ENCODE data around the gene SNED1.

The SNED1 gene

DNA sequence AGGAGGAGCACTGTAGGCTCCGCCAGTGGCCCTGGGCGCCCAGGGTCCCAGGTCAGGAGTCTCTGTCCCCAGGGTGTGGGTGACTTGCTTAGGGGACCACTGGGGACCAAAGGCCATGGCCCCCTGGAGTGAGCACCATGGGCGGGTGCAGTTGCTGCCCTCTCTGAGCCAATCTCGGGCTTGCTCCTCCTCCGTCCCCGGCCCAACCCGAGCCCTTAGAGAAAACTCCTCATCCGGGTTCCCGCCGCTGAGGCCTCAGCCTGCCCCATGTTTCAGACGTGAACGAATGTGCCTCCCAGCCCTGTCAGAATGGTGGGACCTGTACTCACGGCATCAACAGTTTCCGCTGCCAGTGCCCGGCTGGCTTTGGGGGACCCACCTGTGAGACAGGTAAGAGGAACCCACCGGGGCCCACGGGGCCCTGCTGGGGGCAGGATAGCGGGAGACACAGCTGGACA lies 38.6 kb downstream of the SNED1 start:
- H3K27ac ChIP-seq (replicated peaks) = no peak overlapping the region
- no peak for TF ChIP-seq SPI1 (IDR thresholded peaks at IDR 0.05; ENCODE audit: borderline replicate concordance, low read depth)
- TF ChIP-seq, protein P1, sequence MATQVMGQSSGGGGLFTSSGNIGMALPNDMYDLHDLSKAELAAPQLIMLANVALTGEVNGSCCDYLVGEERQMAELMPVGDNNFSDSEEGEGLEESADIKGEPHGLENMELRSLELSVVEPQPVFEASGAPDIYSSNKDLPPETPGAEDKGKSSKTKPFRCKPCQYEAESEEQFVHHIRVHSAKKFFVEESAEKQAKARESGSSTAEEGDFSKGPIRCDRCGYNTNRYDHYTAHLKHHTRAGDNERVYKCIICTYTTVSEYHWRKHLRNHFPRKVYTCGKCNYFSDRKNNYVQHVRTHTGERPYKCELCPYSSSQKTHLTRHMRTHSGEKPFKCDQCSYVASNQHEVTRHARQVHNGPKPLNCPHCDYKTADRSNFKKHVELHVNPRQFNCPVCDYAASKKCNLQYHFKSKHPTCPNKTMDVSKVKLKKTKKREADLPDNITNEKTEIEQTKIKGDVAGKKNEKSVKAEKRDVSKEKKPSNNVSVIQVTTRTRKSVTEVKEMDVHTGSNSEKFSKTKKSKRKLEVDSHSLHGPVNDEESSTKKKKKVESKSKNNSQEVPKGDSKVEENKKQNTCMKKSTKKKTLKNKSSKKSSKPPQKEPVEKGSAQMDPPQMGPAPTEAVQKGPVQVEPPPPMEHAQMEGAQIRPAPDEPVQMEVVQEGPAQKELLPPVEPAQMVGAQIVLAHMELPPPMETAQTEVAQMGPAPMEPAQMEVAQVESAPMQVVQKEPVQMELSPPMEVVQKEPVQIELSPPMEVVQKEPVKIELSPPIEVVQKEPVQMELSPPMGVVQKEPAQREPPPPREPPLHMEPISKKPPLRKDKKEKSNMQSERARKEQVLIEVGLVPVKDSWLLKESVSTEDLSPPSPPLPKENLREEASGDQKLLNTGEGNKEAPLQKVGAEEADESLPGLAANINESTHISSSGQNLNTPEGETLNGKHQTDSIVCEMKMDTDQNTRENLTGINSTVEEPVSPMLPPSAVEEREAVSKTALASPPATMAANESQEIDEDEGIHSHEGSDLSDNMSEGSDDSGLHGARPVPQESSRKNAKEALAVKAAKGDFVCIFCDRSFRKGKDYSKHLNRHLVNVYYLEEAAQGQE (IDR thresholded peaks at IDR 0.05; ENCODE audit: insufficient replicate concordance, low read depth) = no peak
- no peak for TF ChIP-seq POLR2AphosphoS5 (IDR thresholded peaks at IDR 0.05; ENCODE audit: low read depth)
- TF ChIP-seq, protein P2, sequence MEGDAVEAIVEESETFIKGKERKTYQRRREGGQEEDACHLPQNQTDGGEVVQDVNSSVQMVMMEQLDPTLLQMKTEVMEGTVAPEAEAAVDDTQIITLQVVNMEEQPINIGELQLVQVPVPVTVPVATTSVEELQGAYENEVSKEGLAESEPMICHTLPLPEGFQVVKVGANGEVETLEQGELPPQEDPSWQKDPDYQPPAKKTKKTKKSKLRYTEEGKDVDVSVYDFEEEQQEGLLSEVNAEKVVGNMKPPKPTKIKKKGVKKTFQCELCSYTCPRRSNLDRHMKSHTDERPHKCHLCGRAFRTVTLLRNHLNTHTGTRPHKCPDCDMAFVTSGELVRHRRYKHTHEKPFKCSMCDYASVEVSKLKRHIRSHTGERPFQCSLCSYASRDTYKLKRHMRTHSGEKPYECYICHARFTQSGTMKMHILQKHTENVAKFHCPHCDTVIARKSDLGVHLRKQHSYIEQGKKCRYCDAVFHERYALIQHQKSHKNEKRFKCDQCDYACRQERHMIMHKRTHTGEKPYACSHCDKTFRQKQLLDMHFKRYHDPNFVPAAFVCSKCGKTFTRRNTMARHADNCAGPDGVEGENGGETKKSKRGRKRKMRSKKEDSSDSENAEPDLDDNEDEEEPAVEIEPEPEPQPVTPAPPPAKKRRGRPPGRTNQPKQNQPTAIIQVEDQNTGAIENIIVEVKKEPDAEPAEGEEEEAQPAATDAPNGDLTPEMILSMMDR (IDR thresholded peaks at IDR 0.05; ENCODE audit: insufficient read depth, low read length) = no peak
- no peak for TF ChIP-seq GABPA (IDR thresholded peaks at IDR 0.05; ENCODE audit: low read depth)
- H3K27me3 ChIP-seq (ENCODE audit: insufficient read depth, poor library complexity, severe bottlenecking) = peaks cover 23% of the 10 kb centered on the region
- H3K4me3 ChIP-seq (replicated peaks; ENCODE audit: insufficient read depth, low read length) = no peak overlapping the region
- DNase-seq (ENCODE audit: low read depth in 1 of 2, low spot score in 1 of 2) = no peak

DNA sequence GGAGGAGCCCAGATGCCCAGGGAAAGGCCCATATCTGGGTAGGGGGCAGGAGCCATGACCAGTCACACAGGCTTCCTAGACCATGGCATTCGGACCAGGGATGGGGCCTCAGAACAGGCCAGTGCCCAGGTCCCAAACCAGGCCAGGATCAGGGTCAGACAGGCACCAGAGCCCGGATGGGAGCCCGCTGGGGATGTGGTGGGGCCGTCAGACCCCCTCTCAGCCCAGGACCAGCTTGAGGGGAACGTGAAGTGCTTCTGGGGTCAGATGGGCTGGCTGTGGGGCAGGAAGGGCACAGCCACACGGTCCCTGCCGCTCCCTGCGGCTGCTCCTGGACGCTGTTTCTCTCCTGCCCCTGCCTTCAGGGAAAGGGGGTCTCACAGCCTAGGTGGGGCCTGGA lies 39.1 kb downstream of the SNED1 start:
- no peak for DNase-seq (ENCODE audit: low read depth in 1 of 2, low spot score in 1 of 2)
- no peak overlapping the region for H3K27ac ChIP-seq (replicated peaks)
- H3K27me3 ChIP-seq (ENCODE audit: insufficient read depth, poor library complexity, severe bottlenecking) = peaks cover 23% of the 10 kb centered on the region
- TF ChIP-seq, protein P2 (IDR thresholded peaks at IDR 0.05; ENCODE audit: insufficient read depth, low read length) = no peak
- H3K4me3 ChIP-seq (replicated peaks; ENCODE audit: insufficient read depth, low read length) = no peak overlapping the region

DNA sequence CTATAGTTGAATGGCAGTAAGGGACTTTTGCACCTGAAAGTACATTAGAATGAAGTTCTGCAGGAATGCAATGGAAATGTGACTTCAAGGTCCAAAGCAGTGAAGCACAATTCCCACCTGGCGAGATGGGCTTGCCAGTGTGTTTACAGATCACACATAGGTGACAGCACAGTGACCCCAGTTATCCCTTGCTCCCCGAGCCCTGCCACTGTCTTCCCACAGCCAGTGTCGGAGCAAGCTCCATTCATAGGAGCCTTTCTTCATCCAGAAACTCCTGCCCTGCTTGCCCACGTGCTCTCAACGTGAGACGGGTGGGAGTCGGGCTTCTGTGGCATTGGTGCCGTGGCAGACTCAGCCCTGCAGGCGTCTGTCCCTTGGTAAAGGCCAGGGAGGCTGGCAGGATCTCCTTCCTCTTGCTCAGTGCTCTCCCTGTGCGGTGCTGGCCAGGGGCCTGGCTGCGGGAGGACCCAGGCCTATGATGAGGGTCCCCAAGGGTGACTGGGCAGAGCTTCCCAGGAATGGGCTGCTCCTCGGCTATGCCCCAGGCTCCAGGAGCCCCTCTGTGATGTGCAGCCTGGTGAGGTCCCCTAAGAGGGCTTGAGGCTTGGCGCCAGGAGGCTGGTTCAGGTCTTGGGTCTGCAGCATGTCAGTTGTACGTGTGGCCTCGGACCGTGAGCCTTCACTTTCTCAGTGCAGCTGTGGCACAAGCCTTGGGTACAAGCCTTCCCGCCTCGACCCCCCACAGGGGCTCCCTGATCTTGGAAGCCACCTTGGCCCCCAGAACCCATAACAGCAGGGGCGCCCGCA lies 40.2 kb downstream of the SNED1 start:
- TF ChIP-seq GABPA (IDR thresholded peaks at IDR 0.05; ENCODE audit: low read depth) (no peak), SPI1 (IDR thresholded peaks at IDR 0.05; ENCODE audit: borderline replicate concordance, low read depth) (no peak), POLR2AphosphoS5 (IDR thresholded peaks at IDR 0.05; ENCODE audit: low read depth) (no peak)
- TF ChIP-seq, protein P2 (IDR thresholded peaks at IDR 0.05; ENCODE audit: insufficient read depth, low read length) = no peak
- TF ChIP-seq, protein P1 (IDR thresholded peaks at IDR 0.05; ENCODE audit: insufficient replicate concordance, low read depth) = no peak
- no peak overlapping the region for H3K27ac ChIP-seq (replicated peaks)
- DNase-seq (ENCODE audit: low read depth in 1 of 2, low spot score in 1 of 2) = no peak

DNA sequence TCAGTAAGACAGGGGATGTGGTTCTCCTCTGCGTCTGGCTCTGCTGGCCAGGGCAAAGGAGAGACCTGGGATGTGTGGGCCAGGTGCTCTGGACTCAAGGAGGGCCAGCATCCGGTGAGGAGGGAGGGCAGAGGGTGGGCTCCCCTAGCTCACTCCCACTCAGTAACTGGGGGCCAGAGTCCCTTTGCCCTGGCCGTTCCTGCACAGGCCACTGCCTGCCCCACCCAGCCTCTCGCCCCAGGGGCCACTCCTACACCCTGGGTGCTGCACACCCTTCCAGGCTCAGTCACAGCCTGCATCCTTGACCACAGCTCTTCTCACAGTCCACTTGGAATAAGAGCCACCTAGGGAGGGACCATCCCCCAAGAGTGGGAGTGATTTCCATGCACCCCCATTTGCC lies 41.0 kb downstream of the SNED1 start:
- DNase-seq (ENCODE audit: low read depth in 1 of 2, low spot score in 1 of 2) = no peak
- no peak overlapping the region for H3K4me3 ChIP-seq (replicated peaks; ENCODE audit: insufficient read depth, low read length)
- H3K27ac ChIP-seq (replicated peaks) = no peak overlapping the region
- peaks cover 27% of the 10 kb centered on the region for H3K27me3 ChIP-seq (ENCODE audit: insufficient read depth, poor library complexity, severe bottlenecking)
- TF ChIP-seq POLR2AphosphoS5 (IDR thresholded peaks at IDR 0.05; ENCODE audit: low read depth) (no peak), GABPA (IDR thresholded peaks at IDR 0.05; ENCODE audit: low read depth) (no peak), SPI1 (IDR thresholded peaks at IDR 0.05; ENCODE audit: borderline replicate concordance, low read depth) (no peak)
- TF ChIP-seq, protein P1 (IDR thresholded peaks at IDR 0.05; ENCODE audit: insufficient replicate concordance, low read depth) = no peak
- TF ChIP-seq, protein P2 (IDR thresholded peaks at IDR 0.05; ENCODE audit: insufficient read depth, low read length) = no peak

More for the DNA sequence above, 40.2 kb downstream of the SNED1 start:
- H3K4me3 ChIP-seq (replicated peaks; ENCODE audit: insufficient read depth, low read length) = no peak overlapping the region
- H3K27me3 ChIP-seq (ENCODE audit: insufficient read depth, poor library complexity, severe bottlenecking) = peaks cover 27% of the 10 kb centered on the region
